ENCODE data around the gene ISCU.

- TF ChIP-seq REST (IDR thresholded peaks at IDR 0.05; ENCODE audit: low read depth), result no peak
- no peak for TF ChIP-seq EP300 (IDR thresholded peaks at IDR 0.05; ENCODE audit: borderline replicate concordance)
- TF ChIP-seq RAD21 (IDR thresholded peaks at IDR 0.05; ENCODE audit: low read depth), result no peak
- TF ChIP-seq CREB1 (IDR thresholded peaks at IDR 0.05; ENCODE audit: low read depth), result no peak
- TF ChIP-seq FOXM1 (IDR thresholded peaks at IDR 0.05; ENCODE audit: borderline replicate concordance, low read depth), result no peak
- no peak for TF ChIP-seq NFIC (IDR thresholded peaks at IDR 0.05)
These were observed 53.5 kb downstream of the ISCU start for GRCh38 chr12:108615918-108616317.

Data from Ishikawa (cell line).